Keratinocyte (primary cell): ENCODE data around the gene CBLB. TPM values are rescaled to one million over a fixed set of nuclear protein-coding genes. Genes with fewer than 3 reads are reported as not detected.

Experiments used
- DNase-seq: peaks from one replicate; pipeline ENCODE4 v3.0.0-alpha.2; 2011; ENCODE audit warnings: low read depth, missing footprints, low spot score
- FAIRE-seq: peaks from 2 replicates; lab custom pipeline; 2011; peaks lifted over from hg19 to GRCh38; lab: Jason Lieb, UNC
- H2AFZ ChIP-seq: 2 replicates; pipeline ENCODE4 v1.6.0; 2012; ENCODE audit warnings: low read length, control low read depth, inconsistent platforms; ENCODE audit not compliant: control insufficient read depth
- H3K27ac ChIP-seq: 2 replicates; pipeline ENCODE4 v1.5.1; 2011; ENCODE audit warnings: low read length; ENCODE audit not compliant: control insufficient read depth, insufficient read depth
- H3K27me3 ChIP-seq: 3 replicates; pipeline ENCODE4 v1.6.0; 2011; ENCODE audit warnings: low read length; ENCODE audit not compliant: control insufficient read depth, insufficient read depth; ENCODE audit errors: extremely low read depth
- H3K36me3 ChIP-seq, 2 experiments: 2 replicates in 1 of 2; 3 replicates in 1 of 2; pipeline ENCODE4 v1.5.1; 2011; ENCODE audit warnings: low read length in 2 of 2, mild to moderate bottlenecking in 1 of 2; ENCODE audit not compliant: control insufficient read depth in 2 of 2, insufficient read depth in 2 of 2; ENCODE audit errors: extremely low read depth in 1 of 2
- H3K4me1 ChIP-seq: 3 replicates; pipeline ENCODE4 v1.5.1; 2011; ENCODE audit warnings: low read length; ENCODE audit not compliant: control insufficient read depth, insufficient read depth; ENCODE audit errors: extremely low read depth
- H3K4me2 ChIP-seq: 3 replicates; pipeline ENCODE4 v1.6.0; 2011; ENCODE audit warnings: low read depth, low read length; ENCODE audit not compliant: control insufficient read depth, insufficient read depth; ENCODE audit errors: extremely low read depth
- H3K4me3 ChIP-seq, 3 experiments: fragments of 200-600 bp in 1 of 3; sonication (generic) in 1 of 3; 2 replicates in 2 of 3; 3 replicates in 1 of 3; pipeline ENCODE4 v1.5.1; 2011 to 2016; ENCODE audit warnings: low read length in 3 of 3, mild to moderate bottlenecking in 3 of 3, control low read depth in 2 of 3, inconsistent platforms in 1 of 3, low read depth in 1 of 3, mixed read lengths in 1 of 3, mixed run types in 1 of 3, moderate library complexity in 1 of 3; ENCODE audit not compliant: control insufficient read depth in 2 of 3, insufficient read depth in 2 of 3; ENCODE audit errors: extremely low read depth in 1 of 3
- H3K79me2 ChIP-seq: 2 replicates; pipeline ENCODE4 v1.6.0; 2012; ENCODE audit warnings: low read length; ENCODE audit not compliant: control insufficient read depth, insufficient read depth
- H3K9ac ChIP-seq: 3 replicates; pipeline ENCODE4 v1.6.0; 2011; ENCODE audit warnings: low read length; ENCODE audit not compliant: control insufficient read depth, insufficient read depth; ENCODE audit errors: extremely low read depth
- H3K9me1 ChIP-seq: 3 replicates; pipeline ENCODE4 v1.6.0; 2011; ENCODE audit warnings: low read length; ENCODE audit not compliant: control insufficient read depth, insufficient read depth; ENCODE audit errors: extremely low read depth
- H3K9me3 ChIP-seq: 2 replicates; pipeline ENCODE4 v1.5.1; 2012; ENCODE audit warnings: low read depth, low read length; ENCODE audit not compliant: control insufficient read depth
- H4K20me1 ChIP-seq: 3 replicates; pipeline ENCODE4 v1.6.0; 2011; ENCODE audit warnings: low read length; ENCODE audit not compliant: control insufficient read depth, insufficient read depth; ENCODE audit errors: extremely low read depth
- EZH2 ChIP-seq: IDR thresholded peaks from one replicate; pipeline ENCODE4 v1.6.1; 2012; ENCODE audit warnings: inconsistent platforms, mild to moderate bottlenecking, low read length, moderate library complexity
- dilution Hi-C: fragments of 300-500 bp; cut with MboI; formaldehyde crosslinking; loops from one replicate; pipeline ENCODE4 v1.7.0; 2020; ENCODE audit warnings: low sequenced_read_pairs; ENCODE audit not compliant: extremely low pct_ligation_motif_present
- polyA plus RNA-seq, 5 experiments: library from polyadenylated mRNA; depleted of rRNA in 3 of 5; stranded (reverse) in 3 of 5; stranded (forward) in 1 of 5; unstranded in 1 of 5; fragments of >200 nt; gene quantifications; 1 replicate in 1 of 5; 2 replicates in 3 of 5; 3 replicates in 1 of 5; pipeline versions ENCODE4 v1.2.1 to v1.2.3, GENCODE V29; 2011 to 2012; ENCODE audit warnings: missing spikeins in 2 of 5, low read depth in 1 of 5, low replicate concordance in 1 of 5
- TF ChIP-seq, protein P1 (sequence below), 3 experiments: IDR thresholded peaks in 1 of 3; conservative IDR thresholded peaks in 1 of 3; optimal IDR thresholded peaks in 1 of 3; 2 replicates in 2 of 3; 3 replicates in 1 of 3; pipeline versions ENCODE3 to v1.5.1; 2011; ENCODE audit warnings: low read length in 3 of 3, mild to moderate bottlenecking in 3 of 3, moderate library complexity in 2 of 3, control low read depth in 1 of 3, inconsistent platforms in 1 of 3; ENCODE audit not compliant: insufficient read depth in 2 of 3; ENCODE audit errors: extremely low read depth in 1 of 3

The CBLB gene
- polyA plus RNA-seq, 1 donor (not counting 4 experiments of a cell fraction or from before 2014, with no cell fraction given), result 13.6 TPM

DNA sequence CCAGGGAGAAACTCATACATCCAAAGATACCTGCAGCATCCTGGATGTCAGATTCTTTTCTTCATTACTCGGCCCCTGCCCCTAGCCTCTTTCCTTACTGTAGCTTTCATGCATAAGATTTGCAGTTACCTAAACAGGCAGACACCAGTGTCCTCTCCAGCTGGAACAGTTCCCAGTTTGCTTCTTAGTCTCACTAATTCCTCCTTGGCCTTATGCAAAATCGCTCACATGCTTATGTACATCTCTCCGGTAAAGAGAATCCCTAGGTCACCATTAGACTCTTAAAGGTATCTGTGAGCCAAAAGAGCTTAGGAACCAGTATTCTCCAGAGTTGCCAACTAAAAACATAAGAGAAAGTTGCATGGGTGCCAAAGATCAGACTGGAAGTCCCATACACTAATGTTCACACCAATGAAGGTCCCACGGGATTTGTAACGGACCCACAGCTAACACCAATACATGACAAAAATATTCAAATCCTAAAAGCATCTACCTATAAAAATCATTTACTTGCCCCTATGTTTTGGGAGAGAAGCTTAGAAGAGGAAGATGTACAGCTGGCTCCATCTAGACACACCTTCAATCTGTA, 66.6 kb downstream of the CBLB start:
- no peak overlapping the region for H3K9ac ChIP-seq
- H3K9me1 ChIP-seq, result no peaks in the 10 kb centered on the region
- H3K4me1 ChIP-seq, result peaks cover 36% of the 10 kb centered on the region
- no peak overlapping the region for H3K27ac ChIP-seq
- dilution Hi-C loops, result no loop called here
- H3K79me2 ChIP-seq, result no peaks in the 10 kb centered on the region
- no peak for DNase-seq
- no peak for TF ChIP-seq EZH2
- TF ChIP-seq, protein P1, sequence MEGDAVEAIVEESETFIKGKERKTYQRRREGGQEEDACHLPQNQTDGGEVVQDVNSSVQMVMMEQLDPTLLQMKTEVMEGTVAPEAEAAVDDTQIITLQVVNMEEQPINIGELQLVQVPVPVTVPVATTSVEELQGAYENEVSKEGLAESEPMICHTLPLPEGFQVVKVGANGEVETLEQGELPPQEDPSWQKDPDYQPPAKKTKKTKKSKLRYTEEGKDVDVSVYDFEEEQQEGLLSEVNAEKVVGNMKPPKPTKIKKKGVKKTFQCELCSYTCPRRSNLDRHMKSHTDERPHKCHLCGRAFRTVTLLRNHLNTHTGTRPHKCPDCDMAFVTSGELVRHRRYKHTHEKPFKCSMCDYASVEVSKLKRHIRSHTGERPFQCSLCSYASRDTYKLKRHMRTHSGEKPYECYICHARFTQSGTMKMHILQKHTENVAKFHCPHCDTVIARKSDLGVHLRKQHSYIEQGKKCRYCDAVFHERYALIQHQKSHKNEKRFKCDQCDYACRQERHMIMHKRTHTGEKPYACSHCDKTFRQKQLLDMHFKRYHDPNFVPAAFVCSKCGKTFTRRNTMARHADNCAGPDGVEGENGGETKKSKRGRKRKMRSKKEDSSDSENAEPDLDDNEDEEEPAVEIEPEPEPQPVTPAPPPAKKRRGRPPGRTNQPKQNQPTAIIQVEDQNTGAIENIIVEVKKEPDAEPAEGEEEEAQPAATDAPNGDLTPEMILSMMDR (optimal IDR thresholded peaks at IDR 0.05 in 1 of 3, IDR thresholded peaks at IDR 0.05 in 1 of 3, conservative IDR thresholded peaks at IDR 0.05 in 1 of 3; ENCODE audit: extremely low read depth in 1 of 3, insufficient read depth in 2 of 3, low read length in 3 of 3), result no peak
- peak; percentile 23 for FAIRE-seq
- H4K20me1 ChIP-seq, result no peaks in the 10 kb centered on the region
- peak overlapping the region; percentile 63 for H3K4me2 ChIP-seq
- no peak overlapping the region for H3K4me3 ChIP-seq
- H3K9me3 ChIP-seq, result no peaks in the 10 kb centered on the region
- no peak overlapping the region for H2AFZ ChIP-seq
- no peaks in the 10 kb centered on the region for H3K36me3 ChIP-seq
- H3K27me3 ChIP-seq, result no peaks in the 10 kb centered on the region

DNA sequence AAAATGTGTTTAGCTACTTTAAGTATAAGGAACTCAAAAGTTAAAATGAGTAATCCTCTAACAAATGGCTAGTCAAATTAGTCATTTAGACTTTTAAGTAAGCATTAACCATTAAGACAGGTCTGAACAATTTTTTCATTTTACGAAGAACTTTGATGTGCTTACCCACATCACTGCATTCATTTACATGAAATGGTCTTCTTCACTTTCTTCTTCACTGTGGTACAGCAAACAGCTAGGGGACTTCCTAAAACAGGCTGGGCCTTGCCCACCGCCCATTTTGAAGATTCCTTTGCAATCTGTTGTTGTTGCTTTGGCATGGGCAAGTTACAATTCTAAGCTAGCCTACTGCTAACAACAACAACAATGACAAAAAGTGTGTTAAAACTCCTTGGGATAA, 67.4 kb downstream of the CBLB start:
- no peaks in the 10 kb centered on the region for H3K9me3 ChIP-seq
- H3K79me2 ChIP-seq, result no peaks in the 10 kb centered on the region
- peak; percentile 60 for FAIRE-seq
- peak overlapping the region; percentile 14 for H3K9ac ChIP-seq
- dilution Hi-C loops, result no loop called here
- DNase-seq, result no peak
- H4K20me1 ChIP-seq, result no peaks in the 10 kb centered on the region
- no peaks in the 10 kb centered on the region for H3K36me3 ChIP-seq
- no peaks in the 10 kb centered on the region for H3K27me3 ChIP-seq
- peak overlapping the region; percentile 27 for H2AFZ ChIP-seq
- TF ChIP-seq, protein P1 (optimal IDR thresholded peaks at IDR 0.05 in 1 of 3, IDR thresholded peaks at IDR 0.05 in 1 of 3, conservative IDR thresholded peaks at IDR 0.05 in 1 of 3; ENCODE audit: extremely low read depth in 1 of 3, insufficient read depth in 2 of 3, low read length in 3 of 3), result no peak
- TF ChIP-seq EZH2, result no peak
- peak overlapping the region; percentile 54 for H3K27ac ChIP-seq
- peak overlapping the region; percentile 63 for H3K4me2 ChIP-seq
- no peak overlapping the region for H3K4me3 ChIP-seq
- H3K9me1 ChIP-seq, result no peaks in the 10 kb centered on the region
- H3K4me1 ChIP-seq, result peaks cover 29% of the 10 kb centered on the region
